Dermis blood vessel endothelial cell (primary cell): ENCODE results near the gene CAMSAP1. TPM values are rescaled to one million over a fixed set of nuclear protein-coding genes. Genes with fewer than 3 reads are reported as not detected.

Experiments used
- DNase-seq: peaks from one replicate; pipeline ENCODE4 v3.0.0; 2010
- total RNA-seq: library from RNA; depleted of rRNA; stranded (reverse); fragments of >200 nt; gene quantifications from 2 replicates; pipeline ENCODE4 v1.2.3, GENCODE V29; 2014

The CAMSAP1 gene
- total RNA-seq, 1 donor from 2014 or later = 17.5 TPM

DNA sequence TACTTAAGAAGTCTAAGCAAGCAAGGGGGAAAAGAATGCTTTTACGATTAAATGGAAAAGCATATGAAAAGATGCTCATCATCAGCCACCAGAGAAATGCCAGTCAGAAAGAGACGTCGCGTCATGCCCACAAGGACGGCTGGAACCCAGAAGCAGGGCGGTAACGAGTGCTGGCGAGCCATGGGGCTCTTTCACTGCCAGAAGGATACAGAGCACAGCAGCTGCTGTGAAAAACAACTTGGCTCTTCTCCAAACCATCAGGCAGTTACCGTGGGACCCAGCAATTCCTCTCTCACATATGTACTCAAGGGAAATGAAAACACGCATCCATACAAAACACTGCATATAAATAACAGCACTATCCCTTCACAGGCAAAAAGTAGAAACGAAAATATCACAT, 95.5 kb downstream of the CAMSAP1 start:
- DNase-seq = no peak

DNA sequence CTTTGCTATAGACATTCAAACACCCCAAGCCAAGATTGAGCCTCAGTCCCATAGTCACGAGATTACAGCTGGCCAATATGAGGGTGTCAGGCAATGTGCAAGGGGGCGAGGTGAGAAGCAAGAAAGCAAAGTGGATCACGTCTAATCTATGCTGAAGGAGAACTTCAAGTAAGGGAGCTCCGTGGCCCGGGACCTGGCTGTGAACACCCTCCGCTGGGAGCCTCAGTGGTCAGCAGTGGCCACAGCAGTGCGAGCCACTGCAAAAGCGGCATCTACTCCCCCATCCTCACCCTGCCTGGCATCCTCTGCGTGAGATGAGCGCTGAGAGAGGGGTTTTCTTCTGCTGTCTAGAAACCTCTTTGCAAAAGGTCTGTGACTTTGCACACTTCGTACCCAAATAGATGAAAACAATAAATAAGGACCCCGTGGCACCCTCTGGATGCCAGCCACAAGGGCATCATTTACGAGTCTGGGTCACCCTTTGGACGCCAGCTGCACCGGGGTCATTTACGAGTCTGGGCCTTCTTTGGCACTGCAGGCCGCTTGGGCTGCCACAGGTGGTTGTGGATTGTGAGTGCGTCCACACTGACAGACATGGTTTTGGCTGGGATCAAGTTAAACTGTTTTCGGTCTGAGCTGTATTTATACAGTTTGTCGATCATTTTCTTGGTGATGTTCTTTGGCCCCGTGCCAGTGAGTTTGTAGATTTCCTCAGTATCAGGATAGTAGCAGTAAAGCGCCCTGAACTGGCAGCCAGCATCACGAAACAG, 96.4 kb downstream of the CAMSAP1 start:
- DNase-seq = no peak

DNA sequence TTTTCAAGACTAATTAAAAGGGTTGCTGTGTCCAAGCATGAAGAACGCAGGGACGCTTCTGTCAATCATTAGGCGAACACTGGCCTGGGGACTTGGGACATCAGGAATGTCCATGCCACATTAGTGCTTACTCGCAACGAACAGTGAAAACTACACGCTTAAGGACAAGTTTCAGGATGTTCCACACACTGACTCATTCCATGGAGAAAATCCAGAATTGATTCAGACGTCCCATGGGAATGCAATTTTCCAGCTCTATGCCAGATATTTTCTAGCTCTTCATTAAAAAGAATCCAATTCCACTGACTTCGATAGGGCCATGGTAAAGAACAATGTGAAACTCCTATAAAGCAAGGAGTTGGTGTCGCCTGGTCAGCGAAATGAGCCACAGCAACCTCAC, 98.2 kb downstream of the CAMSAP1 start:
- peak; percentile 33 for DNase-seq

DNA sequence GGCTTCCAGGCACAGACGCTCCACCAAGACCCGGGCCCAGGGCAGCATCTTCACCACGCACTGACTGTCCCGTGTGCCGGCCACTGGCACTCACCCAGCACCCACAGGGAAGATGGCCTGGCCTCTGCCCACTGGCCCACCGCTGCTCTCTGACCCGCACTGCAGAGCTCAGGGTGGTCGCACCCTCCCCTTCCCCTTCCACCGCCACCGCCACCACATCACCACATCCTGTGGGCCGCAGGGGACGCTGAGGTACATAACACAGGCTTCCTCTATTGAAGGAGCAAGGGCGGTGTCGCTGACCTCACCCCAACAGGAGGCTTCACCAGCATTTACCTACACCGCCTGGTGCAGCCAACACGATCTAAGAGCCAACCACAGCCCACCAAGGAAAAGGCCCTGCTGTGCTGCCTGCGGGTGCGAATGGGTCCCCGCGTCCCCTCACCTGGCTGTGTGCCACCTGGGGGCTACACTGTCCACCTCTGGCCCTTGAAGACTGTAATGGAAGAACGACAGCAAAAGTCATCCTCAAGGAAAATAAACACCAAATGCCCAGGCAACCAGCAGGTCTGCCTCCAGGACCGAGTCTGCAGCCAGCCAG, 101.8 kb downstream of the CAMSAP1 start:
- DNase-seq = no peak

DNA sequence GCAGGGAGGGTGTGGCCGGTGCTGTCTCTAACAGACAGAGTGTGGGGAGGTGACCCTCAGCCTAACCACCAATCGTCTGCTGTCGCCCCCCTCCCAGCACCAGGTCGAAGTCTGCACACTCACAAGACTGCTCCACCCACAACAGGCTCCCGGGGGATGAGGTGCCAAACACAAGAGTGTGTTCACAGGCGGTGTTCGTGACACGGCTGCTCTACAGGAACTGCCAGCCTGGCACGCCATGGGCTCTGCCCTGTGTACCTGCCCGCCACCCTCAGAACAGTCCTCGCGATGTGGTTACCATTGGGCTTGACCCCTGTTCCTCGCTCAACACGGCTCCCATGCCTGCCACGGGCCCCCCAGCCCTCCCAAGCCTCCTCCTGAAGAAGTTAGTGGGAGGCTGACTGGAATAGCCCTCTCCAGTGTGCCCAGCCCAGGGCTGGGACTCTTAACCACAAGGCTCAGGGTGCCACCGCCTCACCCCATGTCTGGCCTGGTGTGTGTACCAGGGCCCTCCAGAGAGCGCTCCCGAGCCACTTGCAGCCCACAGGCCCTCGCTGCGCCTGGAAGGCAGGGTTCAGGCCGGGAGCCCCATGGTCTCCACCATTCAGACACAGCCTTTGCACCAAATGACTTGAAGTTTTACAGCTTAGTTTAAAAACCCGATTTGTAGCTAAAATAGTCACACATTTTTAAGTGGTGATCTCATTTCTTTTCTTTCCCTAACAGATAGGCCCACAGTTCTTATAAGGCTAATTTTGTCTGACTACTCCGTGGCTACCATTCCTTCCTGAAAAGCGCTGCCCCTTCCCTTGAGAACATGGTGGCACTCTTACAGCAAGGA, 102.5 kb downstream of the CAMSAP1 start:
- no peak for DNase-seq

DNA sequence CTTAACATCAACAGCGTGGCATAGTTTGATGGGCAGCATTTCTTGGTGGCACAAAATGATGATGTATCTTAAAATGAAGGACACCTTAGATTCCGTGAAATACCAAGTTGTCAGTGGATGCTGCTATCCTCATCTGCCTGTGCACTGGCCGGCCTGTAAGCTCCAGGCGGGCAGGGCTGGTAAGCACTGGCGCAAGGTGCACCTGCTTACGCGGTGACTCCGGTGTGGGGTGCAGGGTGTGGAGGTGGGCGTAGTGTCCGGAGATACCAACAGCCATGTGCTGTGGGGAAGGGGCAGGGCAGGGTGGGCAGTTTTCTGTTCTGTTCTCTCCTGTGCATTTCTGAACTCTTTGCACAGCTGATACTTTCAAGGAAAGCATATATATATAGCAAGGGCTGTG, 103.9 kb downstream of the CAMSAP1 start:
- DNase-seq = no peak

DNA sequence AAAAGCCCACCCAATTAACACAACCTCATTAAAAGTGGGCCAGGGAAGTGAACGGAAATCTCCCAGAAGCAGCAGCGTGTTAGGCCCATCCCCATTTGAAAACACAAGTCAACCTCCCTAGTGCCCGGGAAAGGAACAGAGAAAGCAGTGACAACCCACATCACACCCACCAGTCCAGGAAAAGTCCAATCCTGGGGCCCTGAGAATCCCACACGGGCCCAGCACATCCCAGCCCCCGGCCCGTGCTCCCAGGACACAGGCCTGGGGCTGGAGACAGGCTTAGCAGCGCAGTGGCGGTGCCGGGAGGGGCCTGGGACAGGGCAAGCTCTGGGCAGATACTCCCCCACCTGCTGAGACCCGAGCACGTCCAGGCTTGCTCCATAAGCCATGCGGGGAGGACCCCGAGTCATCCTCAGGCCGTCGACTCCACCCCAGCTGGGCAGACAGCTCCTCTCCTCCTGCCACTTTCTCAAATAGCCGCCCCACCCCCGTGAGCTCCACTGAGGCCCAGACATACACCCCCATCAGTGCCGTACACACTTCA, 104.4 kb downstream of the CAMSAP1 start:
- DNase-seq = no peak

DNA sequence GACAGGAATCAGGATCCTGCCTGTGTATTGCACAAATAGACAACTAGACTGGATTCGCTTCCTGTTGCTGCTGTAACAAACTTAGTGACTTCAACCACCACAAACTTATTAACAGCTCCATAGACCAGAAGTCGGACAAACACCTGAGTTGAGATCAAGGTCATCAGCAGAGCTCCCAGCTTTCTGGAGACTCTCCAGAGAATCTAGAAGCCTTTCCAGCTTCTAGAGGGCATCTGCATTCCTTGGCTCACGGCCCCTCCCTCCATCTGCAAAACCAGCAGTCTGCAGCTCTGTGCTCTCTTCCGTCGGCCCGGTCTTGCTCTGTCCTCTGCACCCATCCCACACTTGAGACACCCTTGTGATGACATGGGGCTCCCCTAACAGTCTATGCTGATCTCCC, 106.3 kb downstream of the CAMSAP1 start:
- DNase-seq = no peak

DNA sequence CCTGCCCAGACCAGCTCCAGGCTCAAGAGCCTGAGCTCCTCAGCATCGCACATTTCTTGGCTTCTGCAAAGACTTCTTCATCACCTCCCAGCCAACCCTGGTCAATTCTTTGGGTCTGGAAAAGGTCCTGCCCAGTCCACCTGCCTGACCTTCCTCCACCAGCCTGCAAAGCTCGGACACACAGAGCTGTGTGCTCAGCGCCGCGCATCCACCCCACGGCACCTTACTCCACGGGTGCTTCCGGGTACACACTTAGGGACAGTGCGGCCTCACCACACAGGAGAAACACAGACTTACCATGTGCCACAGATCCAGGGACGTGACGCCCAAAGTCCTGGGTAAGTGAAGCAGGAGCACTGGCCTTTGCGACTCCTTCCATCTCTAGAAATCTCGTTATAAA, 108.1 kb downstream of the CAMSAP1 start:
- DNase-seq = no peak

DNA sequence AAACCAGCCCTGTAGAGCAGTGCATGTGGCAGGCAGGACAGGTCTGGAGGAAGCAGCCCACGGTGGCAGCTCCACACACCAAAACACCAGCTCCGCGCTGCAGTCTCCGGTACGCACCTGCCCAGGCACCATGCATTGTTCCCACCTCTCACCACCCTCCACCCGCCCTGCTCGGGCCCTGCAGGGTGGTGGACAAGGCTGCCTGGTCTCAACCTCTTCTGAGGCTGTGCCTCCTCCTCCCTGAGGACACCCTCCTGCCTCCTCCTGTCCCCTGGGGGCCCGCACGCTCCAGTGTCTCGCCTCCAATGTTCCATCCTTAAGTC, 109.1 kb downstream of the CAMSAP1 start:
- DNase-seq = no peak

DNA sequence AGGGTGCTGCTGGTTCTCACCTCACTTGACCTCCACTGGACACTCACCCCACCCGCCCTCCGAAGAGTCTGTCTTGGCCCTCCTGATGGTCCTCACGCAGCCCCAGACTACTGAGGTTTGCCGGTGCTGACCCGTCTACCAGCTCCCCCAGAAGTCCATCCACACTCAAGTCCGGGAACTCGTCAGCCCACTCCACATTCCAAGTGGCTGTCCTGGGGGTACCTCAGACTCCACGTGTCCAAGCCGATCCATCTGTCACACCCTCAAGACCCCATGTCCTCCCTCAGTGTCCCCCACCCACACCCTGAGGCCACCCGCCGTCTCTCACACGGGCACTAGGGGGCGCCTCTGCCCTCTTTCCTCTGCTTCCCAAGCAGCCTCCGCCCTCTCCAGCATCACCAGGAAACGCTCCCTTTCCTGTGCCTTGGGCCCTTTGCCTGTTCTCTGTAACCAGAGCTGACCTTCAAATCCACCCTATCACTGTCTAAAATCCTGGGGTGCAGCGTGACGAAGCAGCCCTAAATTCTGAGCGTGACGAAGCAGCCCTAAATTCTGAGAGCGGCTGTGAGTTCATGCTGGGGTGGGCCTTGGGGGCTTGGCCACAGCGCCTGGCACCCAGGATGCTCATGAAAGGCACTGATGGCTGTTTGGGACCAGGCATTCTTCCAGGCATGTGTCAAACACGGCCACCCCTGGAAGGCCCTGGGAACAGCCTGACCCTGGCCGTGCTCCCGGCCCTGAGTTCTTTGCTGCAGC, 109.7 kb downstream of the CAMSAP1 start:
- DNase-seq = peak; percentile 69

DNA sequence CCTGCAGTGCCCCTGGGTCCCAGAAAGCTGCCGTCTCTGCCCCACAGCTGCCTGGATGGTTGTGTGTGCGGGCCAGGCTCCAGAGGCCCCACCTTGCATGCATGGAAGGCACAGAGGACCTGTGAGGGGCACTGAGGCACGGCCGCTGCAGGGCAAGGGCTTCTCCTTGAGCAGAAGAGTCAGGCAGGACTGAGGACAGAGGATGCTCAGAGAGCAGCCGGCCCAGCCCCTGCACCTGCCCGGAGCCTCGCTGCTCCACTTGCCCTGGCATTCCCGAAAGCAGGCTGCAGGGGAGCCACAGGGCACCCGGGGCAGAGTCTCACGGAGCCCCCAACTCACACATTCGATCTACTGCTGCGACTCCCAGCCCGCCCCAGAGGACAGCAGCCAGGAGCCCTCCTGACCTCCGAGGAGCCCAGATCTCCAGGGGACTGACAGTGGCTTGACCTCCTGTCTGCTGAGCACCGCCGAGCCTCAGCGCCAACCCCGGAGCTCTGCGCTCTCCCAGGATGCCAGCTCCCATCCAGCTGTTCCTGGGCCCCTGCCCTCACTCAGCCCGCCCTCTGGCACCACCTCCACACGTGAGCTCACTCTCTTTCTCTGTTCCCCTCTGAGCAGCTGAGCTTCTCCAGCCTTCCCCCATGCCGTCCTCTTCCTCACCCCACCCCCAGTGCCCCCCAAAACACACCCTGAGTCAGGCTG, 110.4 kb downstream of the CAMSAP1 start:
- no peak for DNase-seq

DNA sequence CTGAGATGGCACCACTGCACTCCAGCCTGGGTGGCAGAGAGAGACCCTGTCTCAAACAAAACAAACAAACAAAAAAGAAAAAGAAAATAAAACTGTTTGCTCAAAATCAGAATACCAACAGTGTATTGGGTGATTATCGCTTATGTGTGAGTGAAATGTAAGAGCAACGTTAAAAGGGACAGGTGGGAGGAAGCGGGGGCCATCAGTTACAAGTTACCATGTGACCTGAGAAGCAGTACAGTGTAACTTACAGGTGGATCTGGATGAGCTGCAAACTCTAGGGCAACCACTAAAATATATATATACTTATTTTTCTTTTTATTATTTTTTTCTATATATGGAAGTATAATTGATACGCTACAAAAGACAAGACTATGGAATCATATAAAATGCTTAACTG, 112.0 kb downstream of the CAMSAP1 start:
- no peak for DNase-seq

DNA sequence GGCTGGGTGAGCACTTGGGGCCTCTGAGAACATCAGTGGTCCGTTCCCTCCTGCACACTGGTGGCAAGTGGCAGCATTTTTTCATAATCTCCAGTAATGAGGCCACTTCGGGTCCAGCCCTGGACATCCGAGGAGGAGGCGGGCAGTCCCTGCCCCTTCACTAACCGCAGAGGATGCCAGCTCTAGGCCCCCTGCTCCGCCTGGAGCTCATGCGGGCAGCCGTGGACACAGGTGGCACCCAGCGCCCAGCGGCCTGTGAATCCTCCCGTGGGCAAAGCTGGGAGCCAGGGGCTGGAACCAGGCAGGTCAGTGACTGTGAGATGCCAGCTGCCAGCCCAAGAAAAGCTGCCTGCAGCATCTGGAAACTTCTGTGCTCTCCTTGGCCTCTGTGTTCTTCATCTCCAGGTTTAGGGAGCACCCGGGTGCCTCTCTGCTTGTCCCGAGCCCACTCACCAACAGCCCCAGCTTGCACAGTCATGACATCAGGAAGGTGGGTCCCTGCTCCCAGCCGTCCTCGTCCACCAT, 112.9 kb downstream of the CAMSAP1 start:
- no peak for DNase-seq

DNA sequence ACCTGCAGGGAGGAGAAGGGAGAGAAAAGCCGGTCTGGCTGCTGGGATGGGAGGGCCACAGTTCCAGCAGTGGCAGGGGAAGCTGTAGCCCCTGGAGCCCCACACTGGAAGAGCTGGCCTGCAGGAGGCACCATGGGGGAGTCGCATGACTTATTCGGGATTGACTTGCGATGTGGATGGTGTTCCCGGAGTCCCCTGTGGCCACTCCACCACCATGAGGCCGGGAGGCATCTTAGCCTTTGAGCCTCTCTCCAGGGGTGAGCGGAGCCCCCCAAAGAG, 113.3 kb downstream of the CAMSAP1 start:
- no peak for DNase-seq

DNA sequence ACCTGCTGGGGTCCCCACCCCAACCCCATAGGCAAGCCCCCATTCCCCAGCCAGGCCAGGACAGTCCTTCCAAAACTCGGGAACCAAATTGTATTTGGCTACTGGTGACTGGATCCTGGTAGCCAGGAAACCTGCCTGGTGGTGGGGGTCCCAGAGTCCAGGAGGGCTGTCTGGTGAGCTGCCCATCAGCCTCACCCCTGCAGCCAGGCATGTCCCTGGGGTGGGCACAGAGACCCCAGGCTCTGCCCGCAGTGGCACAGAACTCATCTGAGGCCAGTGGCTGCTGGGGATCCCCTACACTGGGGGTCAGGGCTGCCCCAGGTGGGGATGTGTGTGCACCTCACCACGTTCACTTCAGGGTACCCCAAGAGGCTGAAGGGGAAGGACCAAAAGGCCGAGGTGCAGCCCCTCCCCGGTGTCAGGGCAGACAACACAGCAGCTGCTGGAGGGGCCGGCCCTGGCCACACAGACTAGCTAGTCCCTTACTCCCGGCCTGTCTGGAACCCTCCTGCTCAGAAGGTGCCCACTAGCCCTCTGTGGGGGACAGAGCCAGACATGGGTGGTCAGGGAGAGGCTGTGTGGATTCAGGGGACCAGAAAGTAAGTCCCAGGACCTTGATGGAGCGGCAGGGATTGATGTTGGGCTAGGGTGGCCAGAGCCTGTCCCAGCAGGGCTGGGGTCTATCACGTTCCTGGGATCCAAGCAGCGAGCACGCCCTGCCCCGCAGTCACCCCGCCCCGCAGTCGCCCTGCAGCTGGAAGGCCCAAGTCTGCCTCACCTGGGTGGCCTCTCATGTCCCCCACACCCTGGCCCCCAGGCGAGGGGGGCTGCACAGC, 113.9 kb downstream of the CAMSAP1 start:
- no peak for DNase-seq

DNA sequence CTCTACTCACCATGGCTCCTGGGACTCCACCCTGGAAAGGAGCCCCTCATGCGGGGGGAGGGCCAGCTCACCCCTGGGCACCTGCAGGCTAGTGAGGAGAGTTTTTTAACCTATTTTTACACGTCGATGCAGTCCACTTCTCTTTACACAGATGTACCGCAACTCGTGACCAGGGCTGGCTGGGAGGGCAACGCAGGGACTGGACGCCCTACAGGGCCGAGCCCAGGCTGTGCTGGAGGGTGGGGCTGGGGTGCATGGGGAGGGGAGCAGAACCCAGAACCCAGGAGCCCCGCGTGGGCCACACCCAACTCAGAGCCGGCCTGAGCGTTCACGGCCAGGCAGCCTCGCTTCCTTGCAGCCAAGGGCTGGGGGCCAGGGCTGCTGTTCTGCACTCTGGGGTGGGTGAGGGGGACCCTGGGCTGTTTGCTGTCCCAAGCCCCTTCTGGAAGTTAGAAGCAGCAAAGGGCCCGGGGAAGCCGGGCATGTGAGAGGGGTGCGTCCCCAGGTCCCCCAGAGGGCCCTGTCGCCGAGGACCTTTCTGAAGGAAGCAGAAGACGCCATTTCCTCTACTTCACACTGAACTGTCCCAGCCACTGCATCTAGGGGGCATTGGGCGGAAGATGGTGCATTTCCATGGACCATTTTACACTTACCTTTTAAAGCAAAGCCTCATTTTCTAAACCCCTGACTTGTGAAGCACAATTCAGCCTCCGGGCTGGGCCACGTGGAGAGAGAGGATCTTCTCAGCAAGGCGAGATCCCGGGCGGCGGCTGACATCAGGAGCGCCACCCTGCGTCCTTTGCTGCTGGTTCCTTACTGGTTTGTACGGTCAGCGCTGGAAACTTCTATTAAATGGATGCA, 114.8 kb downstream of the CAMSAP1 start:
- no peak for DNase-seq

DNA sequence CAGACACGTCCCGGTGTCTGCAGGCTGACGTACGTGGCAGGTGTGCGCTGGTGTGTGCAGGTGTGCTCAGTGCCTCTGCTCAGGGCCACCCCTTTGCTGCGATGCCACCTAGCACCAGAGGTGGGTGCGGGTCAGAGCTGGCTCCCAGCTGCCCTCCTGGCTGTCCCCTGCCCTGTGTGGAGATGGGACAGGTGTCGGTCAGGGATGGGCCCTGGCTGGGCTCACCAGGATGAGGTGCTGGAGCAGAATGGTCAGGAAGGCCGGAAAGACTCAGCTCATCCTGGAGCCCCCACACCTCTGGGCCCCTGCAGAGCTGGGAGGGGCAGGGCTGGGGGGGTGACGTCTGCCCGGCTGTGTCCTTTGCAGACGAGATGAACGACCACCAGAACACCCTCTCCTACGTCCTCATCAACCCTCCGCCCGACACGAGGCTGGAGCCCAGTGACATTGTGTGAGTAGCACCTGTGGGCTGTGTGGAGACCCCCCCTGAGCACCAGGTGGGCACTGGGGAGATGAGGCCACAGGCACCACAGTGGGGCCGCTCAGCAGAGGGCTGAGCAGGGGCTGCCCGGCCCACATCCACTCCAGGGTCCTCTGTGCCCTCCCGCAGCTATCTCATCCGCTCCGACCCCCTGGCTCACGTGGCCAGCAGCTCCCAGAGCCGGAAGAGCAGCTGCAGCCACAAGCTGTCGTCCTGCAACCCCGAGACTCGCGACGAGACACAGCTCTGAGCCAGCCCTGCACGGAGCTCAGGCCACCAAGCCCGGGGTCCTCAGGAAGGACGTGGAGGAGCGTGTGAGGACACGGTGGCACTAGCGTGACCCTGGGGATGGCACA, 115.7 kb downstream of the CAMSAP1 start:
- DNase-seq = no peak

DNA sequence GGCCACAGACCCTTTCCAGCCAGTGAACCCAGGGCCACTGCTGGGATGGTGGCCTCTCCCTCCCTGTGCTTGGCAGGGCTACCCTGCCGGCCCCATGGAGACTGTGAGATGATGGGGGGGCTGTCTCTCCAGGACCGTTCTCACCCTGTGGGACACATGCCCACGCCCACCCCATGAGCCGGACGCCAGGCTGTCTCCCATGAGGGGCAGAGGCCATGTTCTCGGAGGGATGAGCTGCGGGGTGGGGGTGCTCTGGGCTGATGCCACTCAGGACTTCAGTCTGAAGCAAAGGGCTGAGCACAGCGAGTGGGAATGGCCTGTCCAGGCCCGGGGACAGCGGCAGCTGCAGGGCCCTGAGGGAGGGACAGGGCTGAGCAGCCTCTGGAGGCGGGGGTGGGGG, 116.5 kb downstream of the CAMSAP1 start:
- no peak for DNase-seq
